B cell (primary cell): Measurements from ENCODE around the gene MICAL3. TPM values are rescaled to one million over a fixed set of nuclear protein-coding genes. Genes with fewer than 3 reads are reported as not detected.

Experiments
- ATAC-seq: fragments of 200-7000 bp; cut with Tn5 transposase; one replicate; pipeline ENCODE4 v1.10.0; 2021; ENCODE audit warnings: low read depth, mild to moderate bottlenecking, moderate number of reproducible peaks, moderate library complexity
- CTCF ChIA-PET: fragments of 350-600 bp; sonication (Branson Sonifier 250); formaldehyde crosslinking; loops from one replicate; lab custom pipeline; 2021; ENCODE audit warnings: antibody characterized with exemption, inconsistent platforms; lab: Charles Lee
- POLR2A ChIA-PET: fragments of 350-600 bp; sonication (Branson Sonifier 250); formaldehyde crosslinking; loops from one replicate; lab custom pipeline; 2021; ENCODE audit warnings: antibody characterized with exemption; lab: Charles Lee
- DNase-seq: peaks from one replicate; pipeline ENCODE4 v3.0.0; 2013
- H2AFZ ChIP-seq: 2 replicates; pipeline ENCODE4 v1.6.1; 2012; ENCODE audit warnings: mild to moderate bottlenecking, low read depth, low read length; ENCODE audit not compliant: insufficient read depth, poor library complexity, severe bottlenecking
- H3K27ac ChIP-seq, 2 donors: 1 replicate in 1 of 2; 2 replicates in 1 of 2; pipeline ENCODE4 v1.5.1; 2012 to 2013; ENCODE audit warnings: low read length in 2 of 2, mild to moderate bottlenecking in 2 of 2, moderate library complexity in 1 of 2
- H3K27me3 ChIP-seq, 4 experiments: fragments of 200-600 bp in 1 of 4; sonication (generic) in 1 of 4; replicated peaks in 1 of 4; 1 replicate in 2 of 4; 2 replicates in 2 of 4; pipeline versions ENCODE4 v1.6.1 to v1.7.0; 2013 to 2016; ENCODE audit warnings: low read length in 3 of 4, mild to moderate bottlenecking in 2 of 4, mixed read lengths in 1 of 4, moderate library complexity in 1 of 4; ENCODE audit not compliant: insufficient read depth in 4 of 4, control insufficient read depth in 3 of 4; ENCODE audit errors: control extremely low read depth in 1 of 4
- H3K36me3 ChIP-seq, 2 experiments: replicated peaks in 1 of 2; 1 replicate in 1 of 2; 2 replicates in 1 of 2; pipeline versions ENCODE4 v1.6.1 to v1.7.1; 2013; ENCODE audit warnings: low read length in 1 of 2; ENCODE audit not compliant: insufficient read depth in 2 of 2, control insufficient read depth in 1 of 2; ENCODE audit errors: control extremely low read depth in 1 of 2, extremely low read depth in 1 of 2
- H3K4me1 ChIP-seq, 2 donors: fragments of 200-600 bp in 1 of 2; sonication (generic) in 1 of 2; 1 replicate in 1 of 2; 2 replicates in 1 of 2; pipeline versions ENCODE4 v1.5.1 to v1.6.1; 2013 to 2017; ENCODE audit warnings: low read length in 2 of 2; ENCODE audit not compliant: control insufficient read depth in 2 of 2, insufficient read depth in 2 of 2
- H3K4me2 ChIP-seq: replicated peaks from 2 replicates; pipeline ENCODE3; 2012; ENCODE audit warnings: mild to moderate bottlenecking, low read depth, low read length; ENCODE audit not compliant: poor library complexity, severe bottlenecking
- H3K4me3 ChIP-seq, 5 experiments: fragments of 200-600 bp in 1 of 5; sonication (generic) in 1 of 5; 1 replicate in 3 of 5; 2 replicates in 2 of 5; pipeline versions ENCODE4 v1.5.1 to v1.7.0; 2011 to 2016; ENCODE audit warnings: low read length in 4 of 5, mild to moderate bottlenecking in 4 of 5, low read depth in 2 of 5, control low read depth in 1 of 5, moderate library complexity in 1 of 5; ENCODE audit not compliant: insufficient read depth in 1 of 5; ENCODE audit errors: control extremely low read depth in 1 of 5, extremely low read depth in 1 of 5
- H3K79me2 ChIP-seq: fragments of 200-600 bp; sonication (generic); one replicate; pipeline ENCODE4 v1.6.0; 2016; ENCODE audit warnings: low read length; ENCODE audit not compliant: control insufficient read depth, insufficient read depth
- H3K9ac ChIP-seq: fragments of 200-600 bp; sonication (generic); 2 replicates; pipeline ENCODE4 v1.6.1; 2017; ENCODE audit warnings: mild to moderate bottlenecking, low read length, moderate library complexity
- H3K9me3 ChIP-seq, 3 donors: one replicate each; pipeline versions ENCODE4 v1.6.1 to v1.7.1; 2013; ENCODE audit warnings: low read length in 2 of 3; ENCODE audit not compliant: control insufficient read depth in 2 of 3, insufficient read depth in 1 of 3; ENCODE audit errors: control extremely low read depth in 1 of 3
- H4K20me1 ChIP-seq: 2 replicates; pipeline ENCODE4 v1.6.0; 2012; ENCODE audit warnings: mild to moderate bottlenecking, low read length; ENCODE audit not compliant: insufficient read depth, control insufficient read depth, poor library complexity, severe bottlenecking
- H3K27ac Mint-ChIP-seq: one replicate; pipeline ENCODE4 v1.8.0; 2021; ENCODE audit warnings: mixed read lengths
- H3K27me3 Mint-ChIP-seq: one replicate; pipeline ENCODE4 v1.8.0; 2021; ENCODE audit warnings: mixed read lengths
- H3K4me1 Mint-ChIP-seq: one replicate; pipeline ENCODE4 v1.8.0; 2021; ENCODE audit warnings: mixed read lengths
- H3K4me3 Mint-ChIP-seq: one replicate; pipeline ENCODE4 v1.8.0; 2021; ENCODE audit warnings: mixed read lengths
- H3K9me3 Mint-ChIP-seq: one replicate; pipeline ENCODE4 v1.8.0; 2022; ENCODE audit warnings: mixed read lengths; ENCODE audit not compliant: insufficient read depth
- CTCF ChIP-seq: fragments of 200-600 bp; IDR thresholded peaks from one replicate; pipeline ENCODE4 v1.8.0; 2022; ENCODE audit warnings: antibody characterized with exemption, mild to moderate bottlenecking
- EZH2 ChIP-seq: IDR thresholded peaks from 2 replicates; pipeline ENCODE4 v1.6.1; 2012; ENCODE audit warnings: borderline replicate concordance, low read depth, mild to moderate bottlenecking, moderate library complexity, low read length; ENCODE audit not compliant: insufficient read depth, poor library complexity, severe bottlenecking
- WGBS: methylation state at CpG from one replicate; pipeline ENCODE4 v1.1.5; 2013; ENCODE audit warnings: missing lambda C conversion rate; ENCODE audit not compliant: insufficient coverage; 5-methylcytosine and 5-hydroxymethylcytosine counted together
- intact Hi-C: fragments of 100-400 bp; cut with micrococcal nuclease; formaldehyde crosslinking; loops from one replicate; pipeline ENCODE4 v1.10.0; 2022
- polyA plus RNA-seq: library from polyadenylated mRNA; depleted of rRNA; stranded (reverse); fragments of >200 nt; gene quantifications from 2 replicates; pipeline ENCODE4 v1.2.3, GENCODE V29; 2012
- total RNA-seq, 2 donors: library from RNA; stranded (reverse); fragments of 120-200 nt in 1 of 2; gene quantifications; 1 replicate in 1 of 2; 2 replicates in 1 of 2; pipeline versions ENCODE4 v1.2.3 to v1.2.4, GENCODE V29; 2013 to 2022

The MICAL3 gene
- total and polyA plus RNA-seq, 2 donors (not counting 1 experiment from before 2014, with no cell fraction given) = 50.5 to 253 TPM

- no peak overlapping the region for H3K4me3 Mint-ChIP-seq
- H3K4me3 ChIP-seq = no peak overlapping the region
- no peak for TF ChIP-seq EZH2
- no peak for TF ChIP-seq CTCF
- no peaks in the 10 kb centered on the region for H3K9me3 ChIP-seq
- peaks cover 99% of the 10 kb centered on the region for H3K79me2 ChIP-seq
- CTCF ChIA-PET = no interaction called here
- DNase-seq (no peak), ATAC-seq (no peak)
- H2AFZ ChIP-seq = no peak overlapping the region
- no peak overlapping the region for H3K27ac Mint-ChIP-seq
- no peak overlapping the region for H3K27ac ChIP-seq
- H3K4me1 Mint-ChIP-seq = peaks cover 75% of the 10 kb centered on the region
- no peak overlapping the region for H3K9ac ChIP-seq
- peaks cover 24 to 62% of the 10 kb centered on the region in 2 donors for H3K4me1 ChIP-seq
- POLR2A ChIA-PET = no interaction called here
- intact Hi-C loops = loop anchor here (10.0 kb wide), 1 partner anchor 45 kb away; no protein-coding TSS in a partner anchor
- peaks cover 93% of the 10 kb centered on the region for H4K20me1 ChIP-seq
- no peaks in the 10 kb centered on the region for H3K27me3 Mint-ChIP-seq
- H3K4me2 ChIP-seq = no peak overlapping the region
- H3K36me3 ChIP-seq = peaks cover 0 to 34% of the 10 kb centered on the region in 2 experiments
- H3K27me3 ChIP-seq = no peaks in the 10 kb centered on the region
- no peaks in the 10 kb centered on the region for H3K9me3 Mint-ChIP-seq
- 100% methylated on average over 5 of the region's 8 CpGs for WGBS
Observed at GRCh38 chr22:17960011-17960410, 64.3 kb downstream of the MICAL3 start.

- WGBS = 95% methylated on average over 6 of the region's 7 CpGs
- H4K20me1 ChIP-seq = peaks cover 95% of the 10 kb centered on the region
- no peak overlapping the region for H3K27ac ChIP-seq
- no peak for TF ChIP-seq EZH2
- TF ChIP-seq CTCF = no peak
- Mint-ChIP-seq H3K9me3 (no peaks in the 10 kb centered on the region), H3K27me3 (no peaks in the 10 kb centered on the region), H3K27ac (peak overlapping the region; percentile 74), H3K4me1 (peaks cover 69% of the 10 kb centered on the region), H3K4me3 (no peak overlapping the region)
- H3K9me3 ChIP-seq = no peaks in the 10 kb centered on the region
- ChIA-PET CTCF (interaction anchor here (0.6 to 1.1 kb wide), 4 partner anchors 11 to 118 kb away, joined by 3 to 4 read pairs (median 3); no protein-coding TSS in a partner anchor), POLR2A (interaction anchor here (0.7 kb wide), 2 partner anchors 49 to 841 kb away, joined by 5 to 8 read pairs; no protein-coding TSS in a partner anchor)
- DNase-seq (no peak), ATAC-seq (no peak)
- no peaks in the 10 kb centered on the region for H3K27me3 ChIP-seq
- H3K4me2 ChIP-seq = no peak overlapping the region
- no peak overlapping the region for H2AFZ ChIP-seq
- peaks cover 0 to 33% of the 10 kb centered on the region in 2 experiments for H3K36me3 ChIP-seq
- peaks cover 99% of the 10 kb centered on the region for H3K79me2 ChIP-seq
- no peak overlapping the region for H3K9ac ChIP-seq
- no peak overlapping the region for H3K4me3 ChIP-seq
- peaks cover 12 to 45% of the 10 kb centered on the region in 2 donors for H3K4me1 ChIP-seq
- intact Hi-C loops = no loop called here
Observed at GRCh38 chr22:17958166-17958565, 66.2 kb downstream of the MICAL3 start.
